Measurements from ENCODE around the gene DKC1.

GRCh38 chrX:154779261-154779660 is 16.6 kb downstream of the DKC1 start:
- TF ChIP-seq, protein P1, sequence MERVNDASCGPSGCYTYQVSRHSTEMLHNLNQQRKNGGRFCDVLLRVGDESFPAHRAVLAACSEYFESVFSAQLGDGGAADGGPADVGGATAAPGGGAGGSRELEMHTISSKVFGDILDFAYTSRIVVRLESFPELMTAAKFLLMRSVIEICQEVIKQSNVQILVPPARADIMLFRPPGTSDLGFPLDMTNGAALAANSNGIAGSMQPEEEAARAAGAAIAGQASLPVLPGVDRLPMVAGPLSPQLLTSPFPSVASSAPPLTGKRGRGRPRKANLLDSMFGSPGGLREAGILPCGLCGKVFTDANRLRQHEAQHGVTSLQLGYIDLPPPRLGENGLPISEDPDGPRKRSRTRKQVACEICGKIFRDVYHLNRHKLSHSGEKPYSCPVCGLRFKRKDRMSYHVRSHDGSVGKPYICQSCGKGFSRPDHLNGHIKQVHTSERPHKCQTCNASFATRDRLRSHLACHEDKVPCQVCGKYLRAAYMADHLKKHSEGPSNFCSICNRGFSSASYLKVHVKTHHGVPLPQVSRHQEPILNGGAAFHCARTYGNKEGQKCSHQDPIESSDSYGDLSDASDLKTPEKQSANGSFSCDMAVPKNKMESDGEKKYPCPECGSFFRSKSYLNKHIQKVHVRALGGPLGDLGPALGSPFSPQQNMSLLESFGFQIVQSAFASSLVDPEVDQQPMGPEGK (CRISPR knock-in tag; IDR thresholded peaks at IDR 0.05; ENCODE audit: borderline replicate concordance) = no peak
- TF ChIP-seq TOX (CRISPR knock-in tag; IDR thresholded peaks at IDR 0.05; ENCODE audit: borderline replicate concordance) (no peak), SNAI2 (CRISPR knock-in tag; IDR thresholded peaks at IDR 0.05) (no peak), ZFP3 (CRISPR knock-in tag; IDR thresholded peaks at IDR 0.05) (no peak), ZNF8 (CRISPR knock-in tag; IDR thresholded peaks at IDR 0.05) (no peak), TCF4 (CRISPR knock-in tag; IDR thresholded peaks at IDR 0.05; ENCODE audit: borderline replicate concordance) (no peak), OSR1 (CRISPR knock-in tag; IDR thresholded peaks at IDR 0.05) (no peak), ZNF565 (CRISPR knock-in tag; conservative IDR thresholded peaks at IDR 0.05; ENCODE audit: low read depth) (no peak)
